Gastrocnemius medialis (tissue), 4 donors: ENCODE data around the gene YBX2.

Experiments
- CTCF ChIP-seq, 5 experiments: fragments of 450-650 bp in 3 of 5; fragments of 200-600 bp in 2 of 5; sonication (generic) in 2 of 5; IDR thresholded peaks in 4 of 5; conservative IDR thresholded peaks in 1 of 5; 1 replicate in 4 of 5; 2 replicates in 1 of 5; pipeline ENCODE4 v1.5.1; 2016 to 2019; ENCODE audit warnings: antibody characterized with exemption in 5 of 5, mild to moderate bottlenecking in 3 of 5, moderate library complexity in 3 of 5
- POLR2A ChIP-seq, 2 donors: fragments of 450-650 bp; IDR thresholded peaks; one replicate each; pipeline ENCODE4 v1.6.1; 2017; ENCODE audit warnings: antibody characterized with exemption in 2 of 2, mild to moderate bottlenecking in 2 of 2, moderate library complexity in 2 of 2

- TF ChIP-seq POLR2A (IDR thresholded peaks at IDR 0.05) (no peak), CTCF (IDR thresholded peaks at IDR 0.05 in 4 of 5, conservative IDR thresholded peaks at IDR 0.05 in 1 of 5) (no peak)
Measured at GRCh38 chr17:7263801-7264078, 30.7 kb downstream of the YBX2 start.
